Measurements from ENCODE around the gene SYNE1.

Gene SYNE1

DNA sequence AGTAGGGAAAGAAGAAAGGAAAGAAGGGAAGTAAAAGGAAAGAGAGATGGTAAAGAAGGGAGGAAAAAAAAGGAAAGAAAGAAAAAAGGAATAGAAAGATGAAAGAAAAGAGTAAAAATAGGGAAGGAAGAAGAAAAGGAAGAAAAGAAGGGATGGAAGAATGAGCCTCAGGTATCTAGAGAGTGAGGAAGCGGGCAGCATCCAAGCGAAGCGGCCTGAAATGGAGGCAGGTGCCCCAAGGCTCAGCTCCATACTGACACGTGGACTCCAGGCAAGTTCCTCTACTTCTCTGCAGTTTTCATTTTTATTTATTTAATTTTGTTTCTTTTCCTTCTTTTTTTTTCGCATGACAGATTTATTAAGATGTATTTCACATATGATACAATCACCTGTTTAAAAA lies 456.6 kb downstream of the SYNE1 start:
- no peak for DNase-seq
- in situ Hi-C loops (cut with MboI; ENCODE audit: low pct_unique_long_range_greater_than_20kb, low sequenced_read_pairs) = no loop called here

- DNase-seq = no peak
- in situ Hi-C loops (cut with MboI; ENCODE audit: low pct_unique_long_range_greater_than_20kb, low sequenced_read_pairs) = no loop called here
These were observed 460.9 kb downstream of the SYNE1 start for GRCh38 chr6:152176268-152176667.

DNA sequence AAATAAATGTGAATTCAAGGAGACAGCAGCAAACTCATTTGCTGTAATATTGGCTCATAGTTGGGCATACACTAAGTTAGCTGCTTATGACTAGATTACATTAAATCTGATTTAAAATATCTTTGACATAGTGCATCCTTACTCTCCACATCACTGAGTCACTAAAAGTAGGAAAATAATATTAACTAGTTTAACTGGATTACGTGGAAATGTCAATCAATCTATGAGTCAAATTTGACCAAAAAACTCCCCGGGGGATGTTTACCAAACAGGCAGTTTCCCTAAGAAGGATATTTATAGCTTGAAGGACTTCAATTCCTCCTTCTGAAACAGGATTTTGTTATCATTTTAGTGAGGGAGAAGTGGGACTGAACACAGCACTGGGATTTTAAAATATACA lies 463.2 kb downstream of the SYNE1 start:
- in situ Hi-C loops (cut with MboI; ENCODE audit: low pct_unique_long_range_greater_than_20kb, low sequenced_read_pairs) = no loop called here
- DNase-seq = no peak

- DNase-seq = no peak
These were observed 463.8 kb downstream of the SYNE1 start for GRCh38 chr6:152173321-152173720.

GRCh38 chr6:152170702-152171667 lies 466.2 kb downstream of the SYNE1 start:
- DNase-seq = no peak
- in situ Hi-C loops (cut with MboI; ENCODE audit: low pct_unique_long_range_greater_than_20kb, low sequenced_read_pairs) = no loop called here

More at GRCh38 chr6:152173321-152173720, 463.8 kb downstream of the SYNE1 start:
- in situ Hi-C loops (cut with MboI; ENCODE audit: low pct_unique_long_range_greater_than_20kb, low sequenced_read_pairs) = no loop called here

GRCh38 chr6:152170313-152170701 lies 466.9 kb downstream of the SYNE1 start:
- in situ Hi-C loops (cut with MboI; ENCODE audit: low pct_unique_long_range_greater_than_20kb, low sequenced_read_pairs) = no loop called here
- DNase-seq = no peak

DNA sequence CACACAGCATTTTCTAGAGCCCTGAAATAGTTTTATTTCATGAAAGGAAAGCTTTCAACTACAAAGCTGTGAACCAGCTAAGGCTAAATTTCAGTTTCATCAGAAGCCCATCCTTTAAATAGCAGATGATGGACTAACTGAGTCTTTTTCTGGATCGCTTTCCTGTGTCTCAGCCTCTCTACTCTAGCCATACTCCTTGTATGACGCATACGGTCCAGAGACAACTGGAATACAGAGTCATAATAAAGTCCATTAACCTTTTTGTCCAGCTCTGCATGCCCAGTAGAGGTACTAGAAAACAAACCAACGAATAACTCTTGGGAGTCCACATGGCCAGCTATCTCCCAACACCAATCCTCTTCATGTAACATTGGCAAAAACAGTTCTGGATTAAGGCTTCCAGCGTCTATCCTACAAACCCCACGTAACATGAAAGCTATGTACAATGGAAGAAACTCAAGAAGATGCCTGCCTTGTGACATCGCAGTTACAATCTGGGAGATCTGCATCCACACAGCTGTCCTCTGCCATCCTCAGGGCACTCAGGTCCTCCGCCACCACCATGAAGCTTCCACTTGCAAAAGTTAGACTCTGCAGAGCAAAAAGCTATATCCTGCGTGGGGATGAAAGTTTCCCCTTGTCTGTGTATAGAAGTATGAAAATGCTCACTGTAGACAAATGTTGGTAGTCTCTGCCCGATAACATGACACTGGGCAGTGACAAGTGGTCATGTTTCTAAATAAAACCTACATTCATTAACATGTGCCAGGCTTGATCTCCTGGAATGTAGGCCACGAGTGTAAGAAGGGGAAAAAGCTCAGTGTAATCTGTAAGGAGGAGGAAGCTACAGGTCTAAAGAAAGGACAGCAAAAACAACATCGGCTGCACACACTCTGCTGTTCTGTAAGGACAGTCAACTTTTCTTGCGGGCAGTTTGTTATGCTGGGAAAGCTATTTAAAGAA lies 469.2 kb downstream of the SYNE1 start:
- in situ Hi-C loops (cut with MboI; ENCODE audit: low pct_unique_long_range_greater_than_20kb, low sequenced_read_pairs) = no loop called here

GRCh38 chr6:152166897-152167296 lies 470.3 kb downstream of the SYNE1 start:
- DNase-seq = no peak
- in situ Hi-C loops (cut with MboI; ENCODE audit: low pct_unique_long_range_greater_than_20kb, low sequenced_read_pairs) = no loop called here

More for the DNA sequence above, 469.2 kb downstream of the SYNE1 start:
- DNase-seq = no peak

DNA sequence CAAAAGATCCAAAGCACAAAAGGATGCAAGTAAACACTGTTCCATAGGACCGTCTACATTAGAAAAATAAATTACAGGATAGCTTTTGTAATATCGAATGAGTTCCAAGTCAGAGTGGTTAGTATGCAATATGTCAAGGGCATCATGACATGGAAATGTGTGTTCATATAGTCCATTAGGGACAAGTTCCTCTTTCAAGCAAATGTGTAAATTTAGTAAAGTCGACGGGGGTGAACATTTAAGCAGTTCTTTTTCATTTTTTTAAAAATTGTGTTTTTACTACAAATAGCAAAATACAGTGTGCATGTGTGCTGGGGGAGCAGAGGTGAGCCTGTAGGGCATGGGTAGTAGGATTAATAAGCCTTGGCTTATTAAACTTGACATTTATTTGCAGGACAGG lies 470.7 kb downstream of the SYNE1 start:
- DNase-seq = no peak
- in situ Hi-C loops (cut with MboI; ENCODE audit: low pct_unique_long_range_greater_than_20kb, low sequenced_read_pairs) = no loop called here

DNA sequence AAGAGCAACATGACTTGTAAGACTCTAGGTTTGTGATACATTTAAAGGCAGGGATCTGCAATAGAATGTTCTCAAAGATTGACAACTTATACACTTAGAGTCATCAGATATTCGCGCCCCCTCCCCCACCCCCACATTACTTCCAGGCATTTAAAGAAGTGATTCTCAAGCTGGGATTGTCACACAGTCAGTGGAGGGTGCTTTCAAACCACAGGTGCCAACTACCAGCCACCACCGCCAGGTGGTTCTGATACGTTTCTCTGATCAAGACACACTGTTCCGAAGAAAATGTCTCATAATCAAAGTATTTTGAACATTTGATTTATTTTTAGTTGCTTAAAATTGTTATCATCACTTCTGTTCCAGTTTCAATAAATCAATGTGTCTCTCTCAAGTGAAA lies 472.2 kb downstream of the SYNE1 start:
- in situ Hi-C loops (cut with MboI; ENCODE audit: low pct_unique_long_range_greater_than_20kb, low sequenced_read_pairs) = no loop called here
- no peak for DNase-seq

DNA sequence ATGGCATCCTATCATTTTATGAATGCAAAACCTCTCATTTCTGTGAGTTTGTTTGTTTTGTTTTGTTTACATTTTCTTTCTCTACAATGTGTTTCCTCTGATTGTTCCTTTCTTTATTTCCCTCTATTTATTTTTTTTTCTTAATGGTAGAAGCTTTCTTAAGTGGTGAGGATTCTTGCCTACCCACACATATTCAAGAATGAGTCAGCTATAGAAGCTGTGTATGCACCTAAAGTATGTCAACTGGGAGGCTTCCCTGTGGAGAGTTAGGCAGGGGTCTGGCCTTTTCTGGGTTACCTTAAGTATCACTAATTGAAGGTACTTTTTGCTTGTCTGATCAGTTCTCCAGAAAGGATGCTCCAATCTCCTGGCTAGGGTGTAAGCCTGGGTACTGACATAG lies 475.7 kb downstream of the SYNE1 start:
- DNase-seq = no peak
- in situ Hi-C loops (cut with MboI; ENCODE audit: low pct_unique_long_range_greater_than_20kb, low sequenced_read_pairs) = no loop called here

DNA sequence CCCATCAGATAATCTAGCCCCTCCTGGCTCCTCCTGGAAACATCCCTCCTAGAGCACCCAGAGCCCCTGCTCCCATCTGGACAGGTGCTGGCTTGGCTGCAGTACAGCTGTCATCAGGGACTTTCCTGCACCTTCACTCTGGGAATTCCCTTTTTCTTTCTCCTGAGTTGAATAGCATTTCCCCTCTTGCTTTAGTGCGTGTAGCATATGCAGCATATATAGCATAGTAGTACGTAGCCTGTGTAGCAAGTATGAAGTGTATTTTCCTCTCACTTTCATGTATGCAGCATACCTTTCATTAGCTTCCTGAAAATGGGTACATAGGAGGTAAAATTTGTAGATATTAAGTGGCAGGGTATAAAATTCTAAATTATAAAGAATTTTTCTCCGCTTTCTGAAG lies 476.8 kb downstream of the SYNE1 start:
- DNase-seq = no peak
- in situ Hi-C loops (cut with MboI; ENCODE audit: low pct_unique_long_range_greater_than_20kb, low sequenced_read_pairs) = no loop called here

DNA sequence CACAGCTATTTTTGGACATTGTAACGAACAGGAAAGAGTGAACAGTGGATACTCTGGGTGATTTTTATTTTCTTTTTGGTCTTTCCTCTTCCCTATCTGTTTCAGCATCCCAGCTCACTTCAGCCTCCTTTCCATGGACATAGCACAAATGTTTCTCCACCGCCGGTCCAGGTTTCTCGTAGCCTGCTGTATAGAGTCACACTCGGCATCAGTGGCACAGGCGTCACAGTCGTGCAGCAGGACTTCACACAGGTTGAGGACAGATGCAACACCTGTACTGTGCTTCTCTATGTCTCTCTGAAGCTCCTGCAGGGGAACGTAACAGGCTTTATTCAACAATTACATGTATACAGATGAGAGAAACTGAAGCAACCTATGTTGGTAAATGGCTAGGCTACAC lies 481.4 kb downstream of the SYNE1 start:
- in situ Hi-C loops (cut with MboI; ENCODE audit: low pct_unique_long_range_greater_than_20kb, low sequenced_read_pairs) = no loop called here
- DNase-seq = no peak

GRCh38 chr6:152154559-152155356 lies 482.4 kb downstream of the SYNE1 start:
- in situ Hi-C loops (cut with MboI; ENCODE audit: low pct_unique_long_range_greater_than_20kb, low sequenced_read_pairs) = no loop called here
- no peak for DNase-seq

- no peak for DNase-seq
- in situ Hi-C loops (cut with MboI; ENCODE audit: low pct_unique_long_range_greater_than_20kb, low sequenced_read_pairs) = no loop called here
These were observed 485.2 kb downstream of the SYNE1 start for GRCh38 chr6:152151920-152152319.

- no peak for DNase-seq
- in situ Hi-C loops (cut with MboI; ENCODE audit: low pct_unique_long_range_greater_than_20kb, low sequenced_read_pairs) = no loop called here
These were observed 487.0 kb downstream of the SYNE1 start for GRCh38 chr6:152150196-152150595.

DNA sequence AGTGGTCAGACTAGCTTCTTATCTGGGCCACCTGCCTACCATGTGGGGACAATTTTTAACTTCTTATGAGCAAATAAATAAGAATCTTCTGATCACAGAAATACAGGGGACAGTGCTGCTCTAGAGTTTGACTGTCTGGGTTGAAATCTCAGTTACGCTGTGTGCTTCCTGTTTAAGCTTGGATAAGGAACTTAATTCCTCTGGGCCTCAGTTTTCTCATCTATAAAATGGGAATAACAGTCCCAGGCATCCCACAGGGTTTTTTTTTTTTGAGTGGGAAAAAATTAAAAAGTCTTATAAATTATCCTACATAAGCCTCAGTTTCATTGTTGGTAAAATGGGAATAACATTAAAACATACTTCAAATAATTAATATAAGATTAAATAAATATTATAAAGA lies 488.8 kb downstream of the SYNE1 start:
- in situ Hi-C loops (cut with MboI; ENCODE audit: low pct_unique_long_range_greater_than_20kb, low sequenced_read_pairs) = no loop called here
- DNase-seq = no peak

DNA sequence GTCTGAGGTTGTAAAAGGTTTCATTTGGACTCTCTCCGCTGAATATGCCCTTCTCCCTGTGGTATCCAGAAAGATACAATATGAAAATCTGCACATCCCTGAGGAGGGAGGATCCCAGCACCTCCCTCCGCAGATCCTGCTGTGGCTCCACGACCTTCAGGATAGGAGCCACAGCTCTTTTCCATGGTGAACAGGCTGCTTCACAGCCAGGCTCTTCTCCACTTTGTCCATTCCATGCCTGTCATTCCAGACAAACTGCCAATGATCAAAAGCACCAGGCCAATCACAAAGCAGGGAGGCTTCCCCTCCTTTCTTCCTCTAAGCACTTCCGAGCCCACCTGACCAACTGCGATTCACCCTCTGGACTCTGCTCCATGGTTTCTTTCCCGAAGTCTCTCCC lies 489.9 kb downstream of the SYNE1 start:
- no peak for DNase-seq
- in situ Hi-C loops (cut with MboI; ENCODE audit: low pct_unique_long_range_greater_than_20kb, low sequenced_read_pairs) = no loop called here

DNA sequence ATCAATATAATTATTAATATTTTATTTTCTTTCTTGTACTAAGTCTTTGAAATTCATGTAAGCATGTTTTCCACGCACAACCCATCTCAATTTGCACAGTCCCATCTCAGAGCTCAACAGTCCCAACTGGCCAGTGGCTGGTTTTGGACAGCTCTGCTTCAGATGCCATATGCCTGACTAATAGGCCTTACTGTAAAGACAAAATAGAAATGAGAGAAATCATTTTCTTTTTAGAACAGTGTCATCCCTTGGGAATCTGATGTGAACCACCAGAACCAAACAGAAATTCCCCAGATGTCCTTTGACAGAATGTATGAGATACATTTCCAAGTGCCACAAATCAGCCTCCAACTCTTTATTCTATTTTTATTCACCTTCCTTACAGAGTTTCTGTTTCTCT lies 490.8 kb downstream of the SYNE1 start:
- in situ Hi-C loops (cut with MboI; ENCODE audit: low pct_unique_long_range_greater_than_20kb, low sequenced_read_pairs) = no loop called here
- no peak for DNase-seq

Data from KBM-7 (cell line).